ENCODE data around the gene FBRSL1.

DNA sequence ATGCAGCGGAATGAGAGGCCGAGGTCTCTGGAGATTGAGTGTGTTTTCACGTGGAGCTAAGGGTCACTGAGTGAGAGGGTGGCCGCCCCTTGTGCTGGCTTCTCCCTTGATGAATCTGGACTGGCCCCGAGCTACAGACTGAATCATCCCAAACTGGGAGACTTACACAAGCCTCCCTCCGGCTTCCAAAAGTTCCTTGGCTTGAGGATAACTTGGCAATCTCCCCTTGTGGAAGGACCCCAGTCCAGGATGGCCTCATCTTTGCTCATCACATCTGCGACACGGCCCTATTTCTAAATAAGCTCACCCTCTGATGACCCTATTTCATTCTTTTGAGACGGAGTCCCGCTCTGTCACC is 41.5 kb upstream of the FBRSL1 start:
- TF ChIP-seq SIN3A (IDR thresholded peaks at IDR 0.05; ENCODE audit: borderline replicate concordance, insufficient read depth, low read length) (no peak), POLR2AphosphoS5 (IDR thresholded peaks at IDR 0.05; ENCODE audit: low read depth, low read length) (no peak), TAF1 (IDR thresholded peaks at IDR 0.05; ENCODE audit: borderline replicate concordance, insufficient read depth, low read length) (no peak)
- TF ChIP-seq, protein P1, sequence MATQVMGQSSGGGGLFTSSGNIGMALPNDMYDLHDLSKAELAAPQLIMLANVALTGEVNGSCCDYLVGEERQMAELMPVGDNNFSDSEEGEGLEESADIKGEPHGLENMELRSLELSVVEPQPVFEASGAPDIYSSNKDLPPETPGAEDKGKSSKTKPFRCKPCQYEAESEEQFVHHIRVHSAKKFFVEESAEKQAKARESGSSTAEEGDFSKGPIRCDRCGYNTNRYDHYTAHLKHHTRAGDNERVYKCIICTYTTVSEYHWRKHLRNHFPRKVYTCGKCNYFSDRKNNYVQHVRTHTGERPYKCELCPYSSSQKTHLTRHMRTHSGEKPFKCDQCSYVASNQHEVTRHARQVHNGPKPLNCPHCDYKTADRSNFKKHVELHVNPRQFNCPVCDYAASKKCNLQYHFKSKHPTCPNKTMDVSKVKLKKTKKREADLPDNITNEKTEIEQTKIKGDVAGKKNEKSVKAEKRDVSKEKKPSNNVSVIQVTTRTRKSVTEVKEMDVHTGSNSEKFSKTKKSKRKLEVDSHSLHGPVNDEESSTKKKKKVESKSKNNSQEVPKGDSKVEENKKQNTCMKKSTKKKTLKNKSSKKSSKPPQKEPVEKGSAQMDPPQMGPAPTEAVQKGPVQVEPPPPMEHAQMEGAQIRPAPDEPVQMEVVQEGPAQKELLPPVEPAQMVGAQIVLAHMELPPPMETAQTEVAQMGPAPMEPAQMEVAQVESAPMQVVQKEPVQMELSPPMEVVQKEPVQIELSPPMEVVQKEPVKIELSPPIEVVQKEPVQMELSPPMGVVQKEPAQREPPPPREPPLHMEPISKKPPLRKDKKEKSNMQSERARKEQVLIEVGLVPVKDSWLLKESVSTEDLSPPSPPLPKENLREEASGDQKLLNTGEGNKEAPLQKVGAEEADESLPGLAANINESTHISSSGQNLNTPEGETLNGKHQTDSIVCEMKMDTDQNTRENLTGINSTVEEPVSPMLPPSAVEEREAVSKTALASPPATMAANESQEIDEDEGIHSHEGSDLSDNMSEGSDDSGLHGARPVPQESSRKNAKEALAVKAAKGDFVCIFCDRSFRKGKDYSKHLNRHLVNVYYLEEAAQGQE (IDR thresholded peaks at IDR 0.05; ENCODE audit: insufficient read depth in 1 of 2, low read depth in 2 of 2, low read length in 2 of 2): no peak

Measured in PFSK-1 (cell line).